Smooth muscle cell (in vitro differentiated cells): ENCODE data around the gene OTP. TPM values are rescaled to one million over a fixed set of nuclear protein-coding genes. Genes with fewer than 3 reads are reported as not detected.

Experiments used
- DNase-seq: peaks from one replicate; lab custom pipeline; 2025; ENCODE audit not compliant: unreplicated experiment; lab: John Stamatoyannopoulos, UW
- H2AFZ ChIP-seq: fragments of 200-600 bp; sonication (generic); 2 replicates; pipeline ENCODE4 v1.6.0; 2016; ENCODE audit warnings: antibody characterized with exemption, low read depth, mild to moderate bottlenecking
- H3F3A ChIP-seq: fragments of 200-600 bp; sonication (generic); 2 replicates; pipeline ENCODE4 v1.6.0; 2017; ENCODE audit warnings: antibody characterized with exemption, low read depth
- H3K27ac ChIP-seq: fragments of 200-600 bp; sonication (generic); 2 replicates; pipeline ENCODE4 v1.5.1; 2016; ENCODE audit warnings: low read depth, mild to moderate bottlenecking
- H3K27me3 ChIP-seq: fragments of 200-600 bp; sonication (generic); 2 replicates; pipeline ENCODE4 v1.6.1; 2016; ENCODE audit warnings: low read depth, mild to moderate bottlenecking
- H3K36me3 ChIP-seq: fragments of 200-600 bp; sonication (generic); 2 replicates; pipeline ENCODE4 v1.5.1; 2016; ENCODE audit warnings: low read depth
- H3K4me1 ChIP-seq: fragments of 200-600 bp; sonication (generic); 2 replicates; pipeline ENCODE4 v1.5.1; 2016; ENCODE audit warnings: low read depth
- H3K4me2 ChIP-seq: fragments of 200-600 bp; sonication (generic); 2 replicates; pipeline ENCODE4 v1.6.0; 2016; ENCODE audit warnings: mild to moderate bottlenecking
- H3K4me3 ChIP-seq: fragments of 200-600 bp; sonication (generic); 2 replicates; pipeline ENCODE4 v1.5.1; 2016; ENCODE audit warnings: mild to moderate bottlenecking
- H3K79me2 ChIP-seq: fragments of 200-600 bp; sonication (generic); 2 replicates; pipeline ENCODE4 v1.6.0; 2016; ENCODE audit warnings: low read depth, mild to moderate bottlenecking
- H3K9ac ChIP-seq: fragments of 200-600 bp; sonication (generic); 2 replicates; pipeline ENCODE4 v1.6.0; 2016; ENCODE audit warnings: low read depth
- H3K9me3 ChIP-seq: fragments of 200-600 bp; sonication (generic); replicated peaks from 2 replicates; pipeline ENCODE4 v1.5.1; 2016; ENCODE audit warnings: low read depth
- H4K20me1 ChIP-seq: fragments of 200-600 bp; sonication (generic); 2 replicates; pipeline ENCODE4 v1.6.0; 2016; ENCODE audit warnings: low read depth
- WGBS: methylation state at CpG from one replicate; pipeline ENCODE4 v1.1.7; 2016; ENCODE audit warnings: low lambda C conversion rate; 5-methylcytosine and 5-hydroxymethylcytosine counted together
- polyA plus RNA-seq: library from polyadenylated mRNA; unstranded; fragments of >200 nt; fragmentation: Nextera tagmentation; extraction: Ambion mirVana; gene quantifications from 2 replicates; pipeline ENCODE4 v1.2.1, GENCODE V29; 2016
- total RNA-seq: library from RNA; depleted of rRNA; stranded (reverse); fragments of >200 nt; gene quantifications from 2 replicates; pipeline ENCODE4 v1.2.3, GENCODE V29; 2014
- TF ChIP-seq, protein P1 (sequence below): fragments of 200-600 bp; sonication (generic); IDR thresholded peaks from 2 replicates; pipeline ENCODE4 v1.5.1; 2017; ENCODE audit warnings: borderline replicate concordance, mild to moderate bottlenecking, antibody characterized with exemption; ENCODE audit not compliant: insufficient read depth, poor library complexity, severe bottlenecking

Gene OTP
- total and polyA plus RNA-seq, 2 experiments from 2014 or later = not detected

DNA sequence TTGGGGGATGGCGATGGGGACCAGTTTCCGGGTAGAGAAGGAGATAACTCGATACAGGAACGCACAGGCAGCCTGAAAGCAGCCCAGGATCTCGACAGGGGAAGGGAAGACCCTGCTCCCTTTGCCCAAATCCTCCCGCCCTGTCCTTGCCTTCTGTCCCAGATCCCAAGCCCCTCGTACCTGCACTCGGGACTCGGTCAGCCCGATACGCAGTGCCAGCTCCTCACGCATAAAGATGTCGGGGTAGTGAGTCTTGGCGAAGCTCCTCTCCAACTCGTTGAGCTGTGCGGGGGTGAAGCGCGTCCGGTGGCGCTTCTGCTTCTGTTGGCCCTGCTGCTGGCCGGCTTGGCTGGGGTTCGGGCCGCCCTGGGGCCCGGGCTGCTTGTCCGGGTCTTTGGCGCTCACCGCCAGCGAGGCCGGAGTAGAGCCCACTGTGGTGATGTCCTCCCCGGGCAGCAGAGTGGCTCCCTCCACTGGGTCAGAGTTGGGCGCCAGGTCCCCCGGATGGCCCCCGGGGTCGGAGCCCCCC is 1.8 kb downstream of the OTP start:
- Histone ChIP-seq H4K20me1 (no peaks in the 10 kb centered on the region), H2AFZ (no peak overlapping the region), H3K27me3 (peaks cover 100% of the 10 kb centered on the region), H3K9ac (no peak overlapping the region), H3K4me3 (no peak overlapping the region), H3K79me2 (no peaks in the 10 kb centered on the region), H3K4me1 (peaks cover 18% of the 10 kb centered on the region), H3K4me2 (no peak overlapping the region), H3K27ac (no peak overlapping the region), H3K36me3 (no peaks in the 10 kb centered on the region), H3F3A (no peaks in the 10 kb centered on the region), H3K9me3 (no peaks in the 10 kb centered on the region)
- TF ChIP-seq, protein P1, sequence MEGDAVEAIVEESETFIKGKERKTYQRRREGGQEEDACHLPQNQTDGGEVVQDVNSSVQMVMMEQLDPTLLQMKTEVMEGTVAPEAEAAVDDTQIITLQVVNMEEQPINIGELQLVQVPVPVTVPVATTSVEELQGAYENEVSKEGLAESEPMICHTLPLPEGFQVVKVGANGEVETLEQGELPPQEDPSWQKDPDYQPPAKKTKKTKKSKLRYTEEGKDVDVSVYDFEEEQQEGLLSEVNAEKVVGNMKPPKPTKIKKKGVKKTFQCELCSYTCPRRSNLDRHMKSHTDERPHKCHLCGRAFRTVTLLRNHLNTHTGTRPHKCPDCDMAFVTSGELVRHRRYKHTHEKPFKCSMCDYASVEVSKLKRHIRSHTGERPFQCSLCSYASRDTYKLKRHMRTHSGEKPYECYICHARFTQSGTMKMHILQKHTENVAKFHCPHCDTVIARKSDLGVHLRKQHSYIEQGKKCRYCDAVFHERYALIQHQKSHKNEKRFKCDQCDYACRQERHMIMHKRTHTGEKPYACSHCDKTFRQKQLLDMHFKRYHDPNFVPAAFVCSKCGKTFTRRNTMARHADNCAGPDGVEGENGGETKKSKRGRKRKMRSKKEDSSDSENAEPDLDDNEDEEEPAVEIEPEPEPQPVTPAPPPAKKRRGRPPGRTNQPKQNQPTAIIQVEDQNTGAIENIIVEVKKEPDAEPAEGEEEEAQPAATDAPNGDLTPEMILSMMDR = no peak
- 4% methylated on average over 33 of the region's 34 CpGs for WGBS
- no peak for DNase-seq

DNA sequence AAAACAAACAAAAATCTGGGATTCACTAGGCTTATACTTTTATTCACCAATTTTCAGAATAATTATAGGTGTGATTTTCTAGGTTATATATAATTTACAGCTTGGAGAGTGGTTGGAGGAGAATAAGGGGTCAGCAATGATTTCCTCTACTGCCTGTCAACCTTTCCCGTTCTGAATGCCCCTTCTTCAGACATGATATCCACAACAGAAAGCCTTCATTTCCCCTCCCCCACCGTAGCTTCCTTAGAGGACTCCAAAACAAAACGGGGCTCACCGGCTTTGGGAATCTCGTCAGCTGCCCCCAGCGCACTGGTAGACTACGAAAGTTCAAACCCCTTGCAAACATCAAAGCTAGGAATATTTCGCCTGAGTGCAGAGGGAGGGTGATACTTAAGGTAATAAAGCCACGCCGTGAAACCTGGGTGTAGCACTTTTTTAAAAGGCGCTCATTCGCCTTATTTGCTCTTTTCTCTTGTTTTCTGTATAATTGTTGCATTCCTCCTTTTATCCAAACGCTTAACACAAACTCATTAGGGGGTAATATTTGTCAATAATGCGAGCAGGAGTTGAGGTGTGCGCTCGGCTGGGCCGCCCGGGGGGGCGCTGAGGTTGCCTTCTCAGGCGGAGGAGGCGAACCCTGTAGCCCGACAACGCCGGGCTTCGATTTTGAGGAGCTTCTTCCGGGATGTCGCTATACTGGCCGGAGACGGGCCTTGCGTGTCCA is 2.4 kb downstream of the OTP start:
- no peak for DNase-seq
- H2AFZ ChIP-seq = no peak overlapping the region
- H3K9ac ChIP-seq = no peak overlapping the region
- no peak overlapping the region for H3K27ac ChIP-seq
- WGBS = 8% methylated on average over 30 of the region's 30 CpGs
- no peak overlapping the region for H3K4me3 ChIP-seq
- no peaks in the 10 kb centered on the region for H3K79me2 ChIP-seq
- H3K9me3 ChIP-seq = no peaks in the 10 kb centered on the region
- H4K20me1 ChIP-seq = no peaks in the 10 kb centered on the region
- H3K36me3 ChIP-seq = no peaks in the 10 kb centered on the region
- peaks cover 100% of the 10 kb centered on the region for H3K27me3 ChIP-seq
- H3F3A ChIP-seq = no peaks in the 10 kb centered on the region
- TF ChIP-seq, protein P1 = no peak
- peaks cover 18% of the 10 kb centered on the region for H3K4me1 ChIP-seq
- H3K4me2 ChIP-seq = no peak overlapping the region

DNA sequence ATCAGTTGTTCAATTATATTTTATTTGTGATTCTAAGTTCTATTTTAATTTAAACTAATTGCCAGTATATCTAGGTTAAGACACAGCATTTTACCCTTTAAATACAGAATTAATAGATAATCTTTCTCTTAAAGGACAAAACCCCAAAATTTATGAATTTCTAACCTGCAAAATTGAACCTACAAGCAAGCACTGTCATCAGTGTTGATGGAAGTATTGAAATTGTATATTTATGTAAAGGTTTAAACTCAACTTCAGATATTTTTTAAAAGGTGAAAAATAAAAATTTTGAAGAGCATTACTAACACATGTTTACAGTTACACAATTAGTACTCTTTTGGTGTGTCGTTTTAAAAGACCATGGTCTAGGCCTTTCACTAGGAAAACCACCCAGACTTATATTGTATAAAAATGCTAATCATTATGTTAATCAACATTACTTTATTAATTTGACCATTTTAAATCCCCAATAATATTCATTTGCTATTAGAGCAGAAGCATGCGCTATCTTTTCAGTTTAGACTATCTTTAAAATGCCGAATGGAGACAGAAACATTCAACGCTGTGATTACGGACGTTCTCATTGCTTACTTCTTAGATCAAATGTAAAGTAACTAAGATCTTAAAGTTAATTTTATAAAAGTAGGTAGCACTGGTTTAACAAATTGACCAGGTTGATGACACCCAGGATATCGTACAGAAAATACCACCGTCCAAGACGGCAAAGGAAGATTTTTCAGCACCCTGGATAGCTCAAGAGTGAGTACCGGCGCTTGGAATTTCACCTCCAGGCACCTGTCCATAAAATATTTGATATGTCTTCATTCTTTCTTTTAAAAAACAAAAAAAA is 3.2 kb downstream of the OTP start:
- Histone ChIP-seq H3K36me3 (no peaks in the 10 kb centered on the region), H3K4me3 (no peak overlapping the region), H4K20me1 (no peaks in the 10 kb centered on the region), H3K79me2 (no peaks in the 10 kb centered on the region), H3K4me2 (no peak overlapping the region), H3K27me3 (peaks cover 100% of the 10 kb centered on the region), H3K27ac (no peak overlapping the region), H2AFZ (no peak overlapping the region), H3K4me1 (peaks cover 12% of the 10 kb centered on the region), H3K9me3 (no peaks in the 10 kb centered on the region), H3K9ac (no peak overlapping the region), H3F3A (no peaks in the 10 kb centered on the region)
- WGBS = 34% methylated on average over 11 of the region's 11 CpGs
- DNase-seq = no peak
- TF ChIP-seq, protein P1 = no peak
